ENCODE data around the gene SSTR5. TPM values are rescaled to one million over a fixed set of nuclear protein-coding genes. Genes with fewer than 3 reads are reported as not detected.
"Not testable (repeated sequence)": the region's sequence is repeated elsewhere in the genome, so short reads cannot be mapped to it uniquely, and the experiment has no call there.

Gene SSTR5
- total RNA-seq, result under 1 TPM in 1 of 2 donors, not detected in 1; 0.25 TPM
- long read RNA-seq, result 0 reads

DNA sequence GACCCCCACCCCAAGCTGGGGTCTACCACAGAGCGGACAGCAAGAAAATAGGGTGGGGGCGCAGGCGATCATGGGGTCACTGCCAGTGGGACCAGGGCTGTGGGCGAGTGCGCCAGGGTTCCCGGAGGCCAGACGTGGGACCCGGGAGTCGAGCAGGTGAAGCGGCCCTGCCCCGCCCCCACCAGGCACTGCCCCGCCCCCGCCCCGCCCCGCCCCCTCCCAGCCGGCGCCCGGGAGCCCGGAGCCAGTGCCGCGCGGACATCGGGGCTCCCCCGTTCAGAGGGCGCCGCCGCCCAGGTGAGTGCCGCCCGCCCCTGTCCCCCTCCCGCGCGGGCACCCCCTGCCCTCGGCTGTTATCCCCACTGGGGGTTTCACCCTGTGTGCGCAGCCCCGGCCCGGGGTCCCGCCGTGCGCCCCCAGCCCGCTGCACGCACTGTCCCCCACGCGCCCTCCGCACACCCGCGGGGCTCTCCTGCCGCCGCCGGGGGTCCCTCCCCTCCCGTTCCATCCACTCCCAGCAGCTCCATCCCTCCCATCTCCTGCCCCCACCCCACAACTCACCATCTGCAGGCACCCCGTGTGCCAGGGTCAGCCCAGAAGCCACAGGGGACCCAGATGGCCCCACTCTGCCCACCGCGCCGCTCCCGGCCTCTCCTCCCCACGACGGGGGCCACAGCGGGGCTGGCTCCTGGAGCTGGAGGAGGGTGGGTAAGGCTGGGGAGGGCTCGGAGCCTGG is at the start of gene SSTR5:
SSTR5 (plus strand) TSS at position 222 of the 736 bp plus-strand sequence. CDS start 6,122 bp downstream, outside the sequence.
- intact Hi-C loops (cut with DNase I, micrococcal nuclease), result no loop called here
- DNase-seq (no peak), ATAC-seq (no peak)

DNA sequence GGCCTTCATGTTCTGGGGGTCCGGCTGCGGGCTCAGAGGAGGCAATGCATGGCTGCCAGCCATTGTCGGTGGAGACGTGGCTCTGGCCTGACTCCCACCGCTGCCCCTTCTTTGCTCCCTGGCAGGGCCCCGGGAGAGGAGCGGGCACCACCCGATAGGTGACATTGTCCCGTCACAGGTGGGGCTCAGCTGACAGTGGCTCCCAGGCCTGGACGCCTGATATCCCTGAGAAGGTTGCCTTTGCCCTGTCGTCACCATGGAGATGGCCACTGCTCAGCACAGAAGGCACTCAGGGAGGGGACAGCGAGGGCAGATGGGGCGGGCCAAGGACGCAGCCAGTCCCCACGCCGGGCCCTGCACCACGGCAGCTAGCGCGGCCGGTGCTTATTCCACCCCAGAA is 48.4 kb upstream of the SSTR5 start:
- ATAC-seq, result no peak
- DNase-seq, result no peak
- intact Hi-C loops (cut with DNase I, micrococcal nuclease), result no loop called here

DNA sequence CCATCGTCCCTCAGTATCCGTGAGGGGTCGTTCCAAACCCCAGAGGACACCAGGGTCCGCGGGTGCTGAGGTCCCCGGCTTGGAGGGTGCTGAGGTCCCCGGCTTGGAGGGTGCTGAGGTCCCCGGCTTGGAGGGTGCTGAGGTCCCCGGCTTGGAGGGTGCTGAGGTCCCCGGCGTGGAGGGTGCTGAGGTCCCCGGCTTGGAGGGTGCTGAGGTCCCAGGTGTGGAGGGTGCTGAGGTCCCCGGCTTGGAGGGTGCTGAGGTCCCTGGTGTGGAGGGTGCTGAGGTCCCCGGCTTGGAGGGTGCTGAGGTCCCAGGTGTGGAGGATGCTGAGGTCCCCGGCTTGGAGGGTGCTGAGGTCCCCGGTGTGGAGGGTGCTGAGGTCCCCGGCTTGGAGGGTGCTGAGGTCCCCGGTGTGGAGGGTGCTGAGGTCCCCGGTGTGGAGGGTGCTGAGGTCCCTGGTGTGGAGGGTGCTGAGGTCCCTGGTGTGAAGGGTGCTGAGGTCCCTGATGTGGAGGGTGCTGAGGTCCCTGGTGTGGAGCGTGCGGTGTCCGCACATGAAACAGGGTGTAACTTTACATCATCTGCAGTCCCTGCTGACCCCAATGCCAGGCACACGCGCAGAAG is 47.3 kb upstream of the SSTR5 start:
- DNase-seq, result peak in 1 of 2 donors; percentile 53
- intact Hi-C loops (cut with DNase I, micrococcal nuclease); ATAC-seq: not testable (repeated sequence)

DNA sequence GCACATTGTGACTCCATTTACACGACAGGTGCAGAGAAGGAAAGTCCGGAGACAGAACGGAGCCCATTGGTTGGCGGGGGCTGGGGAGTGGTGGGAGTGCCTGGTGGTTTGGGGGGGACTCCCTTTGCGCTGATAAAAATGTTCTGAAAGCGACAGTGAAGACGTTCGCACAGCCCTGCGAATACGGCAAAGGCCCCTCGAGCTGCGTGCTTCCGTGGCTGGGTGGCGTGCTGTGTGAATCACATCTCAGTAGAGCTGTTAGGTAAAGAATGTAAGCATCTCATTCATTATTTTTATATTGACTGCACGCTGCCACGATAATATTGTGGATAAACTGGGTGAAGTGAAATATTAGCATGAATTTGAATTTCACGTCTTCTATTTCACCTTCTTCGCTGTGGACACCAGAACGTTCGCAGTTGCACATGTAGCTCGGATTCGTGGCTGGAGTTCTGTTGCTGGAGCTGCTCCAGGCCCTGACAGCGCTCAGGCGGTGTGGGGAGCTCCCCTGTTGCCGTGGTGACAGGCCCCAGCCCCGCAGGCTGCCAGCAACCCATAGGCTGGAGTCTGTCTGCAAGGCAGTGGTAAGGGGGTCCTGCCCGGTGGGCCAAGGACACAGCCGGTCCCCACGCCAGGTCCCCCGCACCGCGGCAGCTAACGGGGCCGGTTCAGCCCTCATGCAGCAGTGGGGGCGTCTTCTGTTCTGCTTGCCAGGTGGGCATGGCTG is 46.3 kb upstream of the SSTR5 start:
- no peak for DNase-seq
- intact Hi-C loops (cut with DNase I, micrococcal nuclease), result no loop called here
- ATAC-seq, result no peak

DNA sequence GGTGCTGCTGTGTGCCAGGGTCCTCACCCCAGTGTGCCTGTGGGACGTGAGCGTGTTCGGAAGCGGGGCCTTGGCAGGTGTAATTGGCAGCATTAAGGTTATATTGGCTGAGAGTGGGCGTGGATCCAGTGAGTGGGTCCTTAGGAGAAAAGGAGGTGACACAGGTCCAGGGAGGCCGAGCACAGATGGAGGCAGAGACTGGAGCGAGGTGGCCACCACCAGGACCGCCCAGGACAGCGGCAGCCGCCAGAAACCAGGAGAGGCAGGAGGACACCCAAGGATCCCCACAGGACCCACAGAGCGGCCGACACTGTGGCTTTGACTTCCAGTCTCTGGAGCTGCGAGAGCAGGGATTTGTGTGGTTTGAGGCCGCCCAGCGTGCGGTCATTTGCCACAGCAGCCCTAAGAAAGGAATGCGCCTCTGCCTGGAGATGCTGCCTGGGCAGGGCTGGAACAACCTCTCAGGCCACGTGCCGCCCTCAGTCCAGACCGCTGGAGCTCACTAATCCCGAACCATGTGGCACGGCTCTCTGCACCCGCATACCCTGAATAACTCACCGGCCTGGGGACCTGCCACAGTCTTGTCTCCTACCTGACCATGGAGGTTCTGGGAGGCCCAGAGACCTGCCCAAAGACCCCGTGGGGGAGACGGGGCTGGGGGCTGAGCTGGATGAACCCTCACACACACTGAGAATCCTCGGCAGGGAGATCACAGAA is 45.6 kb upstream of the SSTR5 start:
- ATAC-seq (no peak), DNase-seq (no peak)
- intact Hi-C loops (cut with DNase I, micrococcal nuclease), result no loop called here

DNA sequence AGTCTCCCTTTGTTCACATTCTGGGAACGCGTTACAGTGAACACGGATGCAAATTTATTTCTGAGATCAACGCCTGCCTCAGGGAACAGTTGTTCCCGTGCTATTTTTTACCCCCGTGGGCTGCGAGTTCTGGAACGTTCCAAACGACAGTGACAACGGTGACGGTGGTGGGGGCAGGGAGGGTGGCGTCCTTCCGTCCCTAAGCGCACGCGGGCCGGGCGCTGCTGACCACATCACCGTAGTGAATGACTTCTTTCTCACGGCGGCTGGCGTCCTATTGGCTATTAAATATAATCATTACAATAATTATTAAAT is 45.1 kb upstream of the SSTR5 start:
- DNase-seq (no peak), ATAC-seq (no peak)
- intact Hi-C loops (cut with DNase I, micrococcal nuclease), result no loop called here

DNA sequence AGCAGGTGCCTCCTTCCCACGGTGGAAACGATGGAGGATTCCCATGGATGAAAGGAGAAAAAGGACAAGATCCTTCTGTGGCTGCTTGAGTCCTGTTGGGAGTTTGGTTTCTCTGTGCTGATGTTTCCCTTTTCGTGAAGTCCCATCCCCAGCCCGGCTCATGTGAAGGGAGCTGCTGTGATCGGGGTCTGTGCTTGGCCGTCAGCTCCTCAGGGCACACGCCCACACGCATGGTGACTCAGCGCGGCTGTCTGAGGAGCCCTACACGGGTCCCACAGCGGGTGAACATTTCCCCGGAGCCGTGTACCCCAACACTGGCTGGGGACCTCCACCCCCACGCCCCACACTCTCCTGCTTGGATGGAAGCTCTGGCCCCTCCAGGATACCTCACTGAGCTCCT is 44.5 kb upstream of the SSTR5 start:
- ATAC-seq (no peak), DNase-seq (no peak)
- intact Hi-C loops (cut with DNase I, micrococcal nuclease), result no loop called here

DNA sequence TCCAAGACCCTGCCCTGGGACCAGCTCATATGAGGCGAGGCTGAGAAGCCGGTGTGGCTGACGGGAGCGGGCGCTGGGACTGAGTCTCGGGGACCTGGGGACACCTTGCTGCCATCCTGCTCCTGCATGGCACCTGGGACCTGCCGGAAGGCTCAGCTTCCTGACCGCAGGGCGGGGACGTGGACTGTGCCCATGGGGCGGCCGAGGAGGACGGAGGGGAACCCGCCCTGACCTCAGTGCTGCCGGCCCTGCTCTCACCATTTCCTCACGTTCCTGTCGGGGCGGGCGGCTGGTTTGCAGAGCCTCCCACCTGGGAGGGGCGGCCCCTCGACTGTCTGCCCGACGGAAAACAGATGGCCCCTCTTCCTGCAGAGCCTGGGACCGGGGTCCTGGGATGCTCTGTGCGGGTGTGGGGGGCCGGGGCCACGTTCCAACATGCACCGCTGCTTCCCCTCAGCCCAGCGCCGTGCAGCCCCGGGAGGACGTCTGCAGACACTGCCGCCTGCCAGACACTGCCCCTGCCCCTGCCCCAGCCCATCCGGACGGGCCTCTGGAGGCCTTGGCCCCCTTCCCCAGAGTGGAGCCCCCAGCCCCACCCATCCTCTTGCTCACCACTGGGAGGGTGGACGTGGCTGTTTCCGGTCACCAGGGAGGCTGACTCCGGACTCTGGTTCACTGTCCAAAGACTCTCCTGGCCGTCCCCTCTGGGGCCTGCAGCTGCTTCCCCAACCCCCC is 43.9 kb upstream of the SSTR5 start:
- intact Hi-C loops (cut with DNase I, micrococcal nuclease), result no loop called here
- ATAC-seq, result no peak
- no peak for DNase-seq

DNA sequence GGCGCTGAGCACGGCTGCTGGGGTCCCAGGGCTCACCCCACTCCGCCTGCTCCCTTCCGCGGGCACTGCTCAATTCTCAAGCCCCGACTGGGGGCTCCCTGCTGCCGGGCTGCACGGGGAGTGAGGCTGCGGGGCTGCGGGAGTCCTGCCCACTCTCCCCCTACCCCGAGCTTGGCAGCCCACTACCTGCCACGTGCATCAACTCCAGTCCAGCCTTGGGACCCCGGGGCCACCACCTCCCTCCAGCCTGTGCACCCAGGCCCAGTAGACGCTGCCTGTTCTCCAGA is 43.3 kb upstream of the SSTR5 start:
- no peak for ATAC-seq
- DNase-seq, result no peak
- intact Hi-C loops (cut with DNase I, micrococcal nuclease), result no loop called here

DNA sequence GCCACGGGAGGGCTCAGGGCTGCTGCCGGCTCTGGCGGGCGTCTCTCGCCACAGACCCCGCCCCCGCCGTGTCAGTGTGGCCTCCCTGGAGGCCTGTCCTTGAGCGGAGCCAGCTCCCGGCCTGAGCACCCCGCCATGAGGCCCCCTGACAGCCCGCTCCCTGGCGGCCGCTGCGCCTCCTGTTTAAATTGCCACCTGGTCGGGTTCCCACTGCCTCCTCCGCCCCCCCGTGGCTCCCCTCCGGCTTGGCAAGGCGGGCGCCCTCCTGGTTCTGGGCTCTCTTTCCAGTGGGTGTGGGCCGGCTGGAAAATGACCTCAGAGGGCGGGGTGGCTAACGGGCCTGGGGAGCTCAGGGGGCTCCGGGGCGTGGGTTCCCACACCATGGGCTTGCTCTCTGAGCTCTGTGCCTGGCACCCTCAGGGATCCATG is 42.1 kb upstream of the SSTR5 start:
- DNase-seq (no peak), ATAC-seq (no peak)
- intact Hi-C loops (cut with DNase I, micrococcal nuclease), result no loop called here

DNA sequence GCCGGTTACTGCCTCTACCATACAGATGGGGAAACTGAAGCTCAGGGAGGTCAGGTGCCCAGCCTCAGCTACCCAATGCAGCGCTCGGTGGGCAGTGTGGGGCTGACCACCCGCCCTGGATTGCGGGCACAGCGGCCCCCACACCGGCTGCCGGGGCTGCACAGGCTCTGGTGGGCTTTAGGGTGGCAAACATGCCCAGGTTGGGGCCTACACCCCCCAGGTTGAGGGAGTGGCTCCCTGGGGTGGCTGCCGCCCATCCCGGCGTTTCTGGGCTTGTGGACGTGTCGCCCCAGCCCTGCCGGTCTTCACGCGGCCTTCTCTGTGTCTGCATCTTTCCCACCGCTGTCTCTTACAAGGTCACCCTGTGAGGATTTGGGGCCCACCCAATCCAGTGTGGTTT is 40.9 kb upstream of the SSTR5 start:
- DNase-seq, result no peak
- intact Hi-C loops (cut with DNase I, micrococcal nuclease), result no loop called here
- ATAC-seq, result no peak

DNA sequence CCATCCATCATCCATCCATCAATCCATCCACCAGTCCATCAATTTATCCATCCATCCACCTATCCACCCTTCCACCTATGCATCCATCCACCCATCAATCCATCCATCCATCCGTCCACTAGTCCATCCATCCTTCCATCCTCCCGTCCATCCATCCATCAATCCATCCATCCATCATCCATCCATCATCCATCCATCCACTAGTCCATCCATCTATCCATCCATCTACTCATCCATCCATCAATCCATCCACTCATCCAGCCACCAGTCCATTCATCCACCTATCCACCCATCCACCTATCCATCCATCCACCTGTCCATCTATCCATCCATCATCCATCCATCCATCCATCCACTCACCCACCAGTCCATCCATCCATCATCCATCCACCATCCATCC is 39.9 kb upstream of the SSTR5 start:
- intact Hi-C loops (cut with DNase I, micrococcal nuclease), result no loop called here
- no peak for ATAC-seq
- no peak for DNase-seq

DNA sequence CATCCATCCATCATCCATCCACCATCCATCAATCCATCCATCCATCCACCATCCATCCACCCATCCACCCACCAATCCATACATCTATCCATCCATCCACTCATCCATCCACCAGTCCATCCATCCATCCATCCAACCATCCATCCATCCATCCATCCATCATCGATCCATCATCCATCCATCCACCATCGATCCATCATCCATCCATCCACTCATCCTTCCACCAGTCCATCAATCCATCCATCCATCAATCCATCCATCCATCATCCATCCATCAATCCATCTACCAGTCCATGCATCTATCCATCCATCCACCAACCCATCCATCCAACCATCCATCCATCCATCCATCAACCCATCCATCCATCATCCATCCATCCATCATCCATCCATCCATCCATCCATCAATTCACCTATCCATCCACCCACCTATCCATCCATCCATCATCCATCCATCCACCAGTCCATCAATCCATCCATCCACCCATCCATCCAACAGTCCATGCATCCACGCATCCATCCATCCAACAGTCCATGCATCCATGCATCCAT is 39.3 kb upstream of the SSTR5 start:
- ATAC-seq, result no peak
- no peak for DNase-seq
- intact Hi-C loops (cut with DNase I, micrococcal nuclease), result no loop called here

DNA sequence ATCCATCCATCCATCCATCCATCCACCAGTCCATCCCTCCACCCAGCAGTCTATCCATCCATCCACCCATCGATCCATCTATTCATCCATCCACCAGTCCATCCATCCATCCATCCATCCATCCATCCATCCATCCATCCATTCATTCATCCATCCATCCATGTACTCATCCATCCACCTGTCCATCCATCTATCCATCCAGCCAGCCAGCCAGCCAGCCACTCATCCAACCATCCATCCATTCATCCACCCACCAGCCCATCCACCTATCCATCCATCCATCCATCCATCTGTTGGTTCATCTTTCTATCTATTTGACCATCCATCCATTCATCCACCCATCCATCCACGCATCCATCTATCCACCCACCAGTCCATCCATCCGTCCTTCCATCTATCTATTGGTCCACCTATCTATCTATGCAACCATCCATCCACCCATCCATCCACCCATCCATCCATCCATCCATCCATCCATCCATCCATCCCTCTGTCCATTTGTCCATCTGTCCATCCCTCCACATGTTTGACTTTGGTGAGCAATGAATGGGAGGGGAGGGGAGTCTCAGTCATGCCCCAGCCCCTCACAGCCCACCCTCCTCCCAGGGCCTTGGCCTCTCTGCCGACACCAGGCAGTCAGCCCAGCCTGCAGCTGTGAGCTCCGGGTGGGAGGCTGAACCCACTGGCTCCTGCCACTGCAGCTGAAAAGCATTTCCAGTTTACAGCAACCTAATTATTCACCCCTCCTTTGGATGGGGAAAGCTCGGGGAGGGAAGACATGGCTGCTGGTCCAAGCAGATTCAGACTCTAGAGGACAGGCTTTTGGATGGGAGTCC is 38.1 kb upstream of the SSTR5 start:
- ATAC-seq (no peak), DNase-seq (no peak)
- intact Hi-C loops (cut with DNase I, micrococcal nuclease), result no loop called here

DNA sequence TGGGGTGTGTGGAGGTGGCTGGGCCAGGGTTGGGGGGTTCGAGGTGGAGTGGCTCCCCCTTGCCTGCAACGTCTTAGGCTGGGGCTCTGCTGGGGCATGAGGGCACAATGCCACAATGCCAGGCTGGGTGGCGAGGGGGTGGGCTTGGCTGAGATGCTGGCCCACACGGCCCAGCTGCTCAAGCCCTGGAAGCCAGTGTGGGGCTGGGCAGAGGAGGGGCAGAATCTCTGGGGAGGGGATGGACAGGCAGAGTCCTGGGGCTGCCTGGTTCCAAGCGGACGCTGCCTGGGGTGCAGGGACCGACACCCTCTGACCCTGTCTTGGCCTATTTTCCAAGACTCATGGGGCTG is 37.5 kb upstream of the SSTR5 start:
- ATAC-seq (no peak), DNase-seq (no peak)
- intact Hi-C loops (cut with DNase I, micrococcal nuclease), result no loop called here

DNA sequence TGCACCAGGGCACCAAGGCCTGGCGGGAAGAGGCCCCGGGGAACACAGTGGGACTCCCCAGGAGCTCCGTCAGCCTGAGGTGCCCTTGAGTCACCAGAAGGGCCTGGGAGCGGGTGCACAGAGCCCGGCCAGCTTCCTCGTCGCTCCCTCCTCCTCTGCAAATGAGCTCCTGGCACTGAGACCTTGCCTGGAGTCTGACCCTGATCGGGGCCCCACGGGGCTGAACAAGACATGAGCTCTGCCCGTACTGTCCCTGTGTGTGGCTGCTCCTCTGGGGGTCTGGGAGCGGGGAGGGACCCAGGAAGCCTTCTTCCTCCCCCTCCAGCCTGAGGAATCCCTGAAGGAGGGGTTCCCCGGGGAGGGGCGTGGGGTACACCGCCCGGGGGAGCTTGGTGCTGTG is 36.4 kb upstream of the SSTR5 start:
- no peak for ATAC-seq
- intact Hi-C loops (cut with DNase I, micrococcal nuclease), result no loop called here
- DNase-seq, result no peak

DNA sequence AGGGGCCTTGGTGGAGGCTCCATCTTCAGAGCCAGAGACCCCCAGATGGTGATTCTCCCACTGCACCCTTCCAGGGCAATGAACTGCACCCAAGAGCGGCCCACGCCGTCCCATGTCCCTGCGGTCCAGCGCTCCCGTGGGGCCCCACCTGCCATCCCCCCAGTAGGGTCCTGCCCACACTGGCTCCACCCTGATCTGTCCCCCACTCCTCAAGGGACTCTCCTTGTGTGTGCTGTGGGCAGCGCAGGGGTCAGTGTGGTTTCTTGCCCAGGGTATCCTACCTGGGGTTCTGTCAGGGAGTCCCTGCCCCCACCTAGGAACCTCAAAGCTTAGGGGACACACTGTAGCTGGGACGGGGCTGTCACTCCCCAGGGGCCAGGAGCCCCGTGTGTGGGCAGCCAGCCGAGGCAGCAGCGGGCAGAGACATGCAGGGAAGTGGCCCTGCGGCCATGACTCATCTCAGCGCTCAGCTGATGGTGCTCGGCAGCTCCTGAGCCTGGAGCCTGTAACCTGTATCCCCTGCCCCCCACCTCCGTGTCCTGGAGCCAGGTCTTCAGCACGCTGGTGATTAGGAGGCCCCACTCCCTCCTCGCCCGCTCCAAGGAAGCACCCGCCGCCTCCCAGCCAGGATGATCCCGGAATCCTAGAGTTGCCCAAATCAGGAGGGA is 35.7 kb upstream of the SSTR5 start:
- ATAC-seq, result no peak
- intact Hi-C loops (cut with DNase I, micrococcal nuclease), result no loop called here
- DNase-seq, result no peak

Measured in left colon (tissue), 2 donors.